GM23338 (cell line): ENCODE measurements around the gene S100A1. TPM values are rescaled to one million over a fixed set of nuclear protein-coding genes. Genes with fewer than 3 reads are reported as not detected.

ENCODE experiments used
- ATAC-seq: fragments of 200-7000 bp; cut with Tn5 transposase; 3 replicates; pipeline ENCODE4 v1.9.1; 2020
- DNase-seq: peaks from one replicate; pipeline ENCODE4 v3.0.0-alpha.2; 2015; ENCODE audit warnings: low spot score
- H2AFZ ChIP-seq: fragments of 200-600 bp; sonication (generic); 2 replicates; pipeline ENCODE4 v1.8.0; 2016; ENCODE audit warnings: antibody characterized with exemption, mild to moderate bottlenecking, moderate library complexity
- H3F3A ChIP-seq: fragments of 200-600 bp; sonication (generic); replicated peaks from 2 replicates; pipeline ENCODE4 v1.8.0; 2017; ENCODE audit warnings: antibody characterized with exemption, mixed run types, low read depth
- H3K27ac ChIP-seq: fragments of 200-600 bp; sonication (generic); 2 replicates; pipeline ENCODE4 v1.6.1; 2016; ENCODE audit warnings: low read depth
- H3K27me3 ChIP-seq: fragments of 200-600 bp; sonication (generic); 2 replicates; pipeline ENCODE4 v1.8.0; 2016; ENCODE audit warnings: mild to moderate bottlenecking, mixed run types, moderate library complexity; ENCODE audit not compliant: insufficient read depth
- H3K36me3 ChIP-seq: fragments of 200-600 bp; sonication (generic); 2 replicates; pipeline ENCODE4 v1.8.0; 2016; ENCODE audit warnings: mild to moderate bottlenecking; ENCODE audit not compliant: insufficient read depth
- H3K4me1 ChIP-seq: fragments of 200-600 bp; sonication (generic); 2 replicates; pipeline ENCODE4 v1.8.0; 2016; ENCODE audit warnings: mild to moderate bottlenecking, moderate library complexity; ENCODE audit not compliant: insufficient read depth
- H3K4me2 ChIP-seq: fragments of 200-600 bp; sonication (generic); 2 replicates; pipeline ENCODE4 v1.7.1; 2017; ENCODE audit warnings: mixed run types
- H3K4me3 ChIP-seq: fragments of 200-600 bp; sonication (generic); 2 replicates; pipeline ENCODE4 v1.6.1; 2016; ENCODE audit warnings: mixed run types
- H3K79me2 ChIP-seq: fragments of 200-600 bp; sonication (generic); replicated peaks from 2 replicates; pipeline ENCODE4 v1.8.0; 2017; ENCODE audit warnings: mild to moderate bottlenecking; ENCODE audit not compliant: insufficient read depth
- H3K9me2 ChIP-seq: fragments of 200-600 bp; sonication (generic); 2 replicates; pipeline ENCODE4 v1.8.0; 2017; ENCODE audit not compliant: insufficient read depth
- H4K20me1 ChIP-seq: fragments of 200-600 bp; sonication (generic); replicated peaks from 2 replicates; pipeline ENCODE4 v1.8.0; 2017; ENCODE audit warnings: mild to moderate bottlenecking; ENCODE audit not compliant: insufficient read depth
- H3K27ac Mint-ChIP-seq: 2 replicates; pipeline ENCODE4 v1.8.0; 2020; ENCODE audit warnings: inconsistent platforms, mild to moderate bottlenecking, moderate library complexity, mixed read lengths
- H3K27me3 Mint-ChIP-seq: 3 replicates; pipeline ENCODE4 v1.8.0; 2022; ENCODE audit warnings: low read depth, mild to moderate bottlenecking, moderate library complexity, mixed read lengths, inconsistent platforms; ENCODE audit not compliant: insufficient read depth, poor library complexity
- H3K36me3 Mint-ChIP-seq: 3 replicates; pipeline ENCODE4 v1.8.0; 2021; ENCODE audit warnings: low read depth, mild to moderate bottlenecking, inconsistent platforms, moderate library complexity, mixed read lengths
- H3K4me1 Mint-ChIP-seq: 3 replicates; pipeline ENCODE4 v1.8.0; 2020; ENCODE audit warnings: mild to moderate bottlenecking, inconsistent platforms, mixed read lengths
- H3K4me3 Mint-ChIP-seq: 3 replicates; pipeline ENCODE4 v1.8.0; 2021; ENCODE audit warnings: moderate library complexity, mild to moderate bottlenecking, inconsistent platforms, mixed read lengths
- H3K9me3 Mint-ChIP-seq: 3 replicates; pipeline ENCODE4 v1.8.0; 2020; ENCODE audit warnings: moderate library complexity, mild to moderate bottlenecking, inconsistent platforms, mixed read lengths
- CREB1 ChIP-seq: fragments of 250-450 bp; sonication (Bioruptor Pico); IDR thresholded peaks from 2 replicates; pipeline ENCODE4 v1.5.0; 2020; ENCODE audit warnings: low read depth, mild to moderate bottlenecking, moderate library complexity
- EZH2 ChIP-seq: fragments of 200-600 bp; sonication (generic); IDR thresholded peaks from one replicate; pipeline ENCODE4 v1.8.0; 2017; ENCODE audit warnings: antibody characterized with exemption, mild to moderate bottlenecking, low read depth; ENCODE audit not compliant: unreplicated experiment
- EZH2phosphoT487 ChIP-seq: fragments of 200-600 bp; sonication (generic); IDR thresholded peaks from one replicate; pipeline ENCODE4 v1.8.1; 2018; ENCODE audit warnings: antibody characterized with exemption; ENCODE audit not compliant: unreplicated experiment
- JUNB ChIP-seq: IDR thresholded peaks from one replicate; pipeline ENCODE4 v1.6.1; 2016; ENCODE audit warnings: antibody characterized with exemption; ENCODE audit not compliant: unreplicated experiment
- NANOG ChIP-seq: IDR thresholded peaks from 2 replicates; pipeline ENCODE4 v1.6.1; 2016; ENCODE audit warnings: antibody characterized with exemption, borderline replicate concordance
- POLR2AphosphoS5 ChIP-seq: IDR thresholded peaks from 2 replicates; pipeline ENCODE4 v1.6.1; 2016; ENCODE audit warnings: antibody characterized with exemption, low read depth
- STAT1 ChIP-seq: IDR thresholded peaks from one replicate; pipeline ENCODE4 v1.6.1; 2016; ENCODE audit warnings: antibody characterized with exemption; ENCODE audit not compliant: unreplicated experiment
- ZNF114 ChIP-seq: fragments of 250-450 bp; sonication (Bioruptor Pico); IDR thresholded peaks from 2 replicates; pipeline ENCODE4 v1.5.0; 2020; ENCODE audit warnings: mild to moderate bottlenecking, moderate library complexity
- ZNF331 ChIP-seq: fragments of 250-450 bp; sonication (Bioruptor Pico); IDR thresholded peaks from 2 replicates; pipeline ENCODE4 v1.5.0; 2020; ENCODE audit warnings: low read depth, mild to moderate bottlenecking, moderate library complexity
- polyA plus RNA-seq: library from polyadenylated mRNA; unstranded; fragments of >200 nt; fragmentation: Nextera tagmentation; extraction: Ambion mirVana; gene quantifications from 2 replicates; pipeline ENCODE4 v1.2.1, GENCODE V29; 2016
- total RNA-seq: library from RNA; depleted of rRNA; stranded (reverse); fragments of >200 nt; shearing (Covaris generic); gene quantifications from 2 replicates; pipeline ENCODE4 v1.2.3, GENCODE V29; 2014
- TF ChIP-seq, protein P1 (sequence below): fragments of 250-450 bp; sonication (Bioruptor Pico); IDR thresholded peaks from 2 replicates; pipeline ENCODE4 v1.5.0; 2020; ENCODE audit warnings: mild to moderate bottlenecking, moderate library complexity
- TF ChIP-seq, protein P2 (sequence below): IDR thresholded peaks from one replicate; pipeline ENCODE4 v1.6.1; 2018; ENCODE audit warnings: antibody characterized with exemption; ENCODE audit not compliant: unreplicated experiment
- TF ChIP-seq, protein P3 (sequence below), 2 experiments: fragments of 200-600 bp in 1 of 2; sonication (generic) in 1 of 2; conservative IDR thresholded peaks; 2 replicates each; pipeline versions ENCODE4 v1.5.1 to v1.6.1; 2016 to 2017; ENCODE audit warnings: antibody characterized with exemption in 2 of 2, low read depth in 2 of 2, mild to moderate bottlenecking in 2 of 2, moderate library complexity in 1 of 2
- TF ChIP-seq, protein P4 (sequence below): IDR thresholded peaks from 2 replicates; pipeline ENCODE4 v1.6.1; 2016; ENCODE audit warnings: antibody characterized with exemption

Gene S100A1
- total and polyA plus RNA-seq, 2 experiments from 2014 or later, result 0.13 to 0.66 TPM

DNA sequence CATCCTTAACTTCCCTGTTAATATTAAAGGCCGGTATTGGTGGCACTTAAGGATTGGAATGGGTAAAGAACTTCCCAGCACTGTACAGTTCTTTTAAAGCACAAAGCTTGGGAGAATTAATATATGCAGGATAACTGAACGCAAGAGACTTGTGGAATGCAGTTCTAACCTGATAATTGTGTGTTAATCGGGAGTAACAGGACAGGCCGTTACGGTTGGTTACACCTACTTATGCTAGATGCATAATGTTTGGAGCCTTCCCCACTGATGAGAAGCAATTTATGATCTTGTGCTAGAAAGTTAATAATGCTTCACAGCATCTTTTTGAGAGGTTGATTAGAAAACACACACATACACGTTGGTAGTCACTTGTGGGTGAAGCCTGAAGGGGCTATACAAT lies 12.6 kb downstream of the S100A1 start:
- DNase-seq (no peak), ATAC-seq (no peak)
- Mint-ChIP-seq H3K4me3 (no peak overlapping the region), H3K27me3 (peaks cover 3% of the 10 kb centered on the region), H3K36me3 (peaks cover 97% of the 10 kb centered on the region), H3K4me1 (no peaks in the 10 kb centered on the region; the same call in 2 of the 3 replicates), H3K27ac (no peak overlapping the region), H3K9me3 (no peaks in the 10 kb centered on the region)
- Histone ChIP-seq H3K27me3 (no peaks in the 10 kb centered on the region), H3K36me3 (peaks cover 96% of the 10 kb centered on the region), H3K4me1 (no peaks in the 10 kb centered on the region; the same call in 1 of the 2 replicates), H4K20me1 (peaks cover 58% of the 10 kb centered on the region), H3K79me2 (peaks cover 55% of the 10 kb centered on the region), H3K4me2 (no peak overlapping the region), H3K9me2 (no peaks in the 10 kb centered on the region), H2AFZ (no peak overlapping the region), H3K27ac (0 out of 2 replicates have a peak overlapping the region, but pooled peaks have one; percentile 50), H3F3A (peaks cover 50% of the 10 kb centered on the region), H3K4me3 (no peak overlapping the region)
- TF ChIP-seq STAT1, result no peak
- no peak for TF ChIP-seq EZH2
- no peak for TF ChIP-seq ZNF331 (CRISPR knock-in tag)
- TF ChIP-seq ZNF114 (CRISPR knock-in tag), result no peak
- no peak for TF ChIP-seq POLR2AphosphoS5
- TF ChIP-seq, protein P1, sequence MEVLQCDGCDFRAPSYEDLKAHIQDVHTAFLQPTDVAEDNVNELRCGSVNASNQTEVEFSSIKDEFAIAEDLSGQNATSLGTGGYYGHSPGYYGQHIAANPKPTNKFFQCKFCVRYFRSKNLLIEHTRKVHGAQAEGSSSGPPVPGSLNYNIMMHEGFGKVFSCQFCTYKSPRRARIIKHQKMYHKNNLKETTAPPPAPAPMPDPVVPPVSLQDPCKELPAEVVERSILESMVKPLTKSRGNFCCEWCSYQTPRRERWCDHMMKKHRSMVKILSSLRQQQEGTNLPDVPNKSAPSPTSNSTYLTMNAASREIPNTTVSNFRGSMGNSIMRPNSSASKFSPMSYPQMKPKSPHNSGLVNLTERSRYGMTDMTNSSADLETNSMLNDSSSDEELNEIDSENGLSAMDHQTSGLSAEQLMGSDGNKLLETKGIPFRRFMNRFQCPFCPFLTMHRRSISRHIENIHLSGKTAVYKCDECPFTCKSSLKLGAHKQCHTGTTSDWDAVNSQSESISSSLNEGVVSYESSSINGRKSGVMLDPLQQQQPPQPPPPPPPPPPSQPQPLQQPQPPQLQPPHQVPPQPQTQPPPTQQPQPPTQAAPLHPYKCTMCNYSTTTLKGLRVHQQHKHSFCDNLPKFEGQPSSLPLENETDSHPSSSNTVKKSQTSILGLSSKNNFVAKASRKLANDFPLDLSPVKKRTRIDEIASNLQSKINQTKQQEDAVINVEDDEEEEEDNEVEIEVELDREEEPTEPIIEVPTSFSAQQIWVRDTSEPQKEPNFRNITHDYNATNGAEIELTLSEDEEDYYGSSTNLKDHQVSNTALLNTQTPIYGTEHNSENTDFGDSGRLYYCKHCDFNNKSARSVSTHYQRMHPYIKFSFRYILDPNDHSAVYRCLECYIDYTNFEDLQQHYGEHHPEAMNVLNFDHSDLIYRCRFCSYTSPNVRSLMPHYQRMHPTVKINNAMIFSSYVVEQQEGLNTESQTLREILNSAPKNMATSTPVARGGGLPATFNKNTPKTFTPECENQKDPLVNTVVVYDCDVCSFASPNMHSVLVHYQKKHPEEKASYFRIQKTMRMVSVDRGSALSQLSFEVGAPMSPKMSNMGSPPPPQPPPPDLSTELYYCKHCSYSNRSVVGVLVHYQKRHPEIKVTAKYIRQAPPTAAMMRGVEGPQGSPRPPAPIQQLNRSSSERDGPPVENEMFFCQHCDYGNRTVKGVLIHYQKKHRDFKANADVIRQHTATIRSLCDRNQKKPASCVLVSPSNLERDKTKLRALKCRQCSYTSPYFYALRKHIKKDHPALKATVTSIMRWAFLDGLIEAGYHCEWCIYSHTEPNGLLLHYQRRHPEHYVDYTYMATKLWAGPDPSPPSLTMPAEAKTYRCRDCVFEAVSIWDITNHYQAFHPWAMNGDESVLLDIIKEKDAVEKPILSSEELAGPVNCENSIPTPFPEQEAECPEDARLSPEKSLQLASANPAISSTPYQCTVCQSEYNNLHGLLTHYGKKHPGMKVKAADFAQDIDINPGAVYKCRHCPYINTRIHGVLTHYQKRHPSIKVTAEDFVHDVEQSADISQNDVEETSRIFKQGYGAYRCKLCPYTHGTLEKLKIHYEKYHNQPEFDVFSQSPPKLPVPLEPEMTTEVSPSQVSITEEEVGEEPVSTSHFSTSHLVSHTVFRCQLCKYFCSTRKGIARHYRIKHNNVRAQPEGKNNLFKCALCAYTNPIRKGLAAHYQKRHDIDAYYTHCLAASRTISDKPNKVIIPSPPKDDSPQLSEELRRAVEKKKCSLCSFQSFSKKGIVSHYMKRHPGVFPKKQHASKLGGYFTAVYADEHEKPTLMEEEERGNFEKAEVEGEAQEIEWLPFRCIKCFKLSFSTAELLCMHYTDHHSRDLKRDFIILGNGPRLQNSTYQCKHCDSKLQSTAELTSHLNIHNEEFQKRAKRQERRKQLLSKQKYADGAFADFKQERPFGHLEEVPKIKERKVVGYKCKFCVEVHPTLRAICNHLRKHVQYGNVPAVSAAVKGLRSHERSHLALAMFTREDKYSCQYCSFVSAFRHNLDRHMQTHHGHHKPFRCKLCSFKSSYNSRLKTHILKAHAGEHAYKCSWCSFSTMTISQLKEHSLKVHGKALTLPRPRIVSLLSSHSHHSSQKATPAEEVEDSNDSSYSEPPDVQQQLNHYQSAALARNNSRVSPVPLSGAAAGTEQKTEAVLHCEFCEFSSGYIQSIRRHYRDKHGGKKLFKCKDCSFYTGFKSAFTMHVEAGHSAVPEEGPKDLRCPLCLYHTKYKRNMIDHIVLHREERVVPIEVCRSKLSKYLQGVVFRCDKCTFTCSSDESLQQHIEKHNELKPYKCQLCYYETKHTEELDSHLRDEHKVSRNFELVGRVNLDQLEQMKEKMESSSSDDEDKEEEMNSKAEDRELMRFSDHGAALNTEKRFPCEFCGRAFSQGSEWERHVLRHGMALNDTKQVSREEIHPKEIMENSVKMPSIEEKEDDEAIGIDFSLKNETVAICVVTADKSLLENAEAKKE (CRISPR knock-in tag), result no peak
- TF ChIP-seq, protein P2, sequence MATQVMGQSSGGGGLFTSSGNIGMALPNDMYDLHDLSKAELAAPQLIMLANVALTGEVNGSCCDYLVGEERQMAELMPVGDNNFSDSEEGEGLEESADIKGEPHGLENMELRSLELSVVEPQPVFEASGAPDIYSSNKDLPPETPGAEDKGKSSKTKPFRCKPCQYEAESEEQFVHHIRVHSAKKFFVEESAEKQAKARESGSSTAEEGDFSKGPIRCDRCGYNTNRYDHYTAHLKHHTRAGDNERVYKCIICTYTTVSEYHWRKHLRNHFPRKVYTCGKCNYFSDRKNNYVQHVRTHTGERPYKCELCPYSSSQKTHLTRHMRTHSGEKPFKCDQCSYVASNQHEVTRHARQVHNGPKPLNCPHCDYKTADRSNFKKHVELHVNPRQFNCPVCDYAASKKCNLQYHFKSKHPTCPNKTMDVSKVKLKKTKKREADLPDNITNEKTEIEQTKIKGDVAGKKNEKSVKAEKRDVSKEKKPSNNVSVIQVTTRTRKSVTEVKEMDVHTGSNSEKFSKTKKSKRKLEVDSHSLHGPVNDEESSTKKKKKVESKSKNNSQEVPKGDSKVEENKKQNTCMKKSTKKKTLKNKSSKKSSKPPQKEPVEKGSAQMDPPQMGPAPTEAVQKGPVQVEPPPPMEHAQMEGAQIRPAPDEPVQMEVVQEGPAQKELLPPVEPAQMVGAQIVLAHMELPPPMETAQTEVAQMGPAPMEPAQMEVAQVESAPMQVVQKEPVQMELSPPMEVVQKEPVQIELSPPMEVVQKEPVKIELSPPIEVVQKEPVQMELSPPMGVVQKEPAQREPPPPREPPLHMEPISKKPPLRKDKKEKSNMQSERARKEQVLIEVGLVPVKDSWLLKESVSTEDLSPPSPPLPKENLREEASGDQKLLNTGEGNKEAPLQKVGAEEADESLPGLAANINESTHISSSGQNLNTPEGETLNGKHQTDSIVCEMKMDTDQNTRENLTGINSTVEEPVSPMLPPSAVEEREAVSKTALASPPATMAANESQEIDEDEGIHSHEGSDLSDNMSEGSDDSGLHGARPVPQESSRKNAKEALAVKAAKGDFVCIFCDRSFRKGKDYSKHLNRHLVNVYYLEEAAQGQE, result no peak
- no peak for TF ChIP-seq NANOG
- TF ChIP-seq EZH2phosphoT487, result no peak
- TF ChIP-seq JUNB, result no peak
- TF ChIP-seq, protein P3, sequence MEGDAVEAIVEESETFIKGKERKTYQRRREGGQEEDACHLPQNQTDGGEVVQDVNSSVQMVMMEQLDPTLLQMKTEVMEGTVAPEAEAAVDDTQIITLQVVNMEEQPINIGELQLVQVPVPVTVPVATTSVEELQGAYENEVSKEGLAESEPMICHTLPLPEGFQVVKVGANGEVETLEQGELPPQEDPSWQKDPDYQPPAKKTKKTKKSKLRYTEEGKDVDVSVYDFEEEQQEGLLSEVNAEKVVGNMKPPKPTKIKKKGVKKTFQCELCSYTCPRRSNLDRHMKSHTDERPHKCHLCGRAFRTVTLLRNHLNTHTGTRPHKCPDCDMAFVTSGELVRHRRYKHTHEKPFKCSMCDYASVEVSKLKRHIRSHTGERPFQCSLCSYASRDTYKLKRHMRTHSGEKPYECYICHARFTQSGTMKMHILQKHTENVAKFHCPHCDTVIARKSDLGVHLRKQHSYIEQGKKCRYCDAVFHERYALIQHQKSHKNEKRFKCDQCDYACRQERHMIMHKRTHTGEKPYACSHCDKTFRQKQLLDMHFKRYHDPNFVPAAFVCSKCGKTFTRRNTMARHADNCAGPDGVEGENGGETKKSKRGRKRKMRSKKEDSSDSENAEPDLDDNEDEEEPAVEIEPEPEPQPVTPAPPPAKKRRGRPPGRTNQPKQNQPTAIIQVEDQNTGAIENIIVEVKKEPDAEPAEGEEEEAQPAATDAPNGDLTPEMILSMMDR (conservative IDR thresholded peaks at IDR 0.05; ENCODE audit: low read depth in 2 of 2), result no peak
- TF ChIP-seq, protein P4, sequence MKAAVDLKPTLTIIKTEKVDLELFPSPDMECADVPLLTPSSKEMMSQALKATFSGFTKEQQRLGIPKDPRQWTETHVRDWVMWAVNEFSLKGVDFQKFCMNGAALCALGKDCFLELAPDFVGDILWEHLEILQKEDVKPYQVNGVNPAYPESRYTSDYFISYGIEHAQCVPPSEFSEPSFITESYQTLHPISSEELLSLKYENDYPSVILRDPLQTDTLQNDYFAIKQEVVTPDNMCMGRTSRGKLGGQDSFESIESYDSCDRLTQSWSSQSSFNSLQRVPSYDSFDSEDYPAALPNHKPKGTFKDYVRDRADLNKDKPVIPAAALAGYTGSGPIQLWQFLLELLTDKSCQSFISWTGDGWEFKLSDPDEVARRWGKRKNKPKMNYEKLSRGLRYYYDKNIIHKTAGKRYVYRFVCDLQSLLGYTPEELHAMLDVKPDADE, result no peak
- TF ChIP-seq CREB1 (CRISPR knock-in tag), result no peak
